ENCODE measurements around the gene ZBTB21. TPM values are rescaled to one million over a fixed set of nuclear protein-coding genes. Genes with fewer than 3 reads are reported as not detected.

ZBTB21 gene
- total and polyA plus RNA-seq, 9 of the 15 experiments (the other 6 are each of a cell fraction or from before 2014, with no cell fraction given): 2.2 to 15.2 (median 8.7) TPM

DNA sequence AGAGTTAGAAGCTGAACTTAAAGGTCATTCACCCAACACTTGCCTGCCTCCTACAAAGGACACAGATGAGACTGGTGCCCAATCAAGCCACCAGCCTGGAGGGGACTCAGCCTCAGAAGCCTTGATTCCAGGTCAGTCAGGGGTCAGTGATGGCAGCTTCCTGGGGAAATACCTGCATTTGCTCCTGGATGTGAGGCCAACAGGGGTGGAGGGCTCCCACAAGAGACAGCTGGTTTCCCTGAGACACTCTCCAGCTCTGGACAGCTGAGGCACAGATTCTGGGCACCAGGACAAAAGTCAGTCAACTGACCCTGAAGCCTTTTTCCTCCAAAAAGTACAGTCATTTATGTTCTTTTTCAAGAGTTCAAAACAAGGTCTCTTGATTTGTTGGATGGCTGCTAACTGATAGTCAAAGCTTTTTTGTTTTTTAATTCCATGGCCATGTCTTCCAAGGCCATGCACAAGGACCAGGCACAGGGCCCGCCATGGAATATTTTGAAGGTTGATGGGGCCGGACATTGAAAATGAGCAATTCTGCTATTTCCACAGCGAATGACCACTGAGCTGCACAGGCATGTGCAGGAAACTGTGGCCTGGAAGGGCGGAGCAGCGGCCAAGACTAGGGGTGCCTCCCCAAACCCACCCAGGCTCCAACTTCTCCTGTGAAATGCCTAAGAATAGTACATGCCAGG lies 58.1 kb downstream of the ZBTB21 start:
- peak; percentile 32 for FAIRE-seq

More for the DNA sequence above, 58.1 kb downstream of the ZBTB21 start:
- Histone ChIP-seq H3K9ac (ENCODE audit: insufficient read depth in 1 of 2, low read depth in 2 of 2, low read length in 2 of 2) (peak overlapping the region in 1 of 2 experiments; percentile 90; a peak in 2 of 4 replicates), H3K36me3 (ENCODE audit: control insufficient read depth, insufficient read depth, low read length) (peaks cover 7% of the 10 kb centered on the region; the same call in 2 of the 3 replicates), H2AFZ (ENCODE audit: low read depth, low read length) (no peak overlapping the region), H3K9me3 (replicated peaks; ENCODE audit: control insufficient read depth, insufficient read depth, low read depth, low read length) (no peaks in the 10 kb centered on the region), H3K4me3 (no peak overlapping the region; the same call in 1 of the 2 replicates), H3K27ac (ENCODE audit: extremely low read depth, low read depth, low read length) (no peak overlapping the region), H3K9me1 (ENCODE audit: control insufficient read depth, insufficient read depth, low read length) (no peaks in the 10 kb centered on the region), H3K27me3 (ENCODE audit: control insufficient read depth in 2 of 2, insufficient read depth in 2 of 2, low read length in 2 of 2) (0 out of 5 replicates have a peak, but pooled peaks cover 0 to 4% of the 10 kb centered on the region in 2 experiments), H3K79me2 (ENCODE audit: control insufficient read depth, insufficient read depth, low read length) (peaks cover 34% of the 10 kb centered on the region), H3K4me1 (replicated peaks in 1 of 2; ENCODE audit: control insufficient read depth in 2 of 2, insufficient read depth in 2 of 2, low read length in 2 of 2) (peaks cover 30 to 63% of the 10 kb centered on the region in 2 experiments), H4K20me1 (replicated peaks; ENCODE audit: control insufficient read depth, insufficient read depth, low read length) (peaks cover 17% of the 10 kb centered on the region; the same call in 1 of the 2 replicates), H3K4me2 (ENCODE audit: insufficient read depth, low read length) (peak overlapping the region; percentile 70)
- ATAC-seq (no peak), DNase-seq (ENCODE audit: extremely low read depth in 1 of 4, low spot score in 3 of 4) (no peak)
- POLR2A ChIA-PET: interaction anchor here (1.3 to 1.7 kb wide), 4 partner anchors 9 to 53 kb away, joined by 3 to 4 read pairs (median 4); no protein-coding TSS in a partner anchor
- CTCF ChIA-PET (ENCODE audit: low intra/inter-chr PET ratio): no interaction called here
- in situ Hi-C loops (cut with MboI): no loop called here
- BruUV-seq (replicated peaks): no TSS peak
- WGBS (ENCODE audit: insufficient coverage, low coverage, missing lambda C conversion rate): 91% methylated on average over 5 of the region's 5 CpGs
- TF ChIP-seq MCM2 (IDR thresholded peaks at IDR 0.05; ENCODE audit: low read depth): no peak
- TF ChIP-seq ZNF561 (CRISPR knock-in tag; conservative IDR thresholded peaks at IDR 0.05): no peak
- no peak for TF ChIP-seq PURB (CRISPR knock-in tag; IDR thresholded peaks at IDR 0.05; ENCODE audit: low read depth)
- no peak for TF ChIP-seq SAFB2 (IDR thresholded peaks at IDR 0.05; ENCODE audit: borderline replicate concordance, low read depth, low read length, severe bottlenecking)
- TF ChIP-seq, protein P1, sequence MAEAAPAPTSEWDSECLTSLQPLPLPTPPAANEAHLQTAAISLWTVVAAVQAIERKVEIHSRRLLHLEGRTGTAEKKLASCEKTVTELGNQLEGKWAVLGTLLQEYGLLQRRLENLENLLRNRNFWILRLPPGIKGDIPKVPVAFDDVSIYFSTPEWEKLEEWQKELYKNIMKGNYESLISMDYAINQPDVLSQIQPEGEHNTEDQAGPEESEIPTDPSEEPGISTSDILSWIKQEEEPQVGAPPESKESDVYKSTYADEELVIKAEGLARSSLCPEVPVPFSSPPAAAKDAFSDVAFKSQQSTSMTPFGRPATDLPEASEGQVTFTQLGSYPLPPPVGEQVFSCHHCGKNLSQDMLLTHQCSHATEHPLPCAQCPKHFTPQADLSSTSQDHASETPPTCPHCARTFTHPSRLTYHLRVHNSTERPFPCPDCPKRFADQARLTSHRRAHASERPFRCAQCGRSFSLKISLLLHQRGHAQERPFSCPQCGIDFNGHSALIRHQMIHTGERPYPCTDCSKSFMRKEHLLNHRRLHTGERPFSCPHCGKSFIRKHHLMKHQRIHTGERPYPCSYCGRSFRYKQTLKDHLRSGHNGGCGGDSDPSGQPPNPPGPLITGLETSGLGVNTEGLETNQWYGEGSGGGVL (CRISPR knock-in tag; IDR thresholded peaks at IDR 0.05): no peak
- TF ChIP-seq ZNF134 (CRISPR knock-in tag; conservative IDR thresholded peaks at IDR 0.05): no peak
- TF ChIP-seq ZNF184 (CRISPR knock-in tag; IDR thresholded peaks at IDR 0.05): no peak
- TF ChIP-seq ZNF146 (CRISPR knock-in tag; IDR thresholded peaks at IDR 0.05; ENCODE audit: unreplicated experiment): no peak
- no peak for TF ChIP-seq BHLHE40 (IDR thresholded peaks at IDR 0.05; ENCODE audit: low read length)
- no peak for TF ChIP-seq HMG20A (CRISPR knock-in tag; conservative IDR thresholded peaks at IDR 0.05)
- TF ChIP-seq KLF13 (tag; IDR thresholded peaks at IDR 0.05; ENCODE audit: borderline replicate concordance, low read depth): no peak
- TF ChIP-seq, protein P2, sequence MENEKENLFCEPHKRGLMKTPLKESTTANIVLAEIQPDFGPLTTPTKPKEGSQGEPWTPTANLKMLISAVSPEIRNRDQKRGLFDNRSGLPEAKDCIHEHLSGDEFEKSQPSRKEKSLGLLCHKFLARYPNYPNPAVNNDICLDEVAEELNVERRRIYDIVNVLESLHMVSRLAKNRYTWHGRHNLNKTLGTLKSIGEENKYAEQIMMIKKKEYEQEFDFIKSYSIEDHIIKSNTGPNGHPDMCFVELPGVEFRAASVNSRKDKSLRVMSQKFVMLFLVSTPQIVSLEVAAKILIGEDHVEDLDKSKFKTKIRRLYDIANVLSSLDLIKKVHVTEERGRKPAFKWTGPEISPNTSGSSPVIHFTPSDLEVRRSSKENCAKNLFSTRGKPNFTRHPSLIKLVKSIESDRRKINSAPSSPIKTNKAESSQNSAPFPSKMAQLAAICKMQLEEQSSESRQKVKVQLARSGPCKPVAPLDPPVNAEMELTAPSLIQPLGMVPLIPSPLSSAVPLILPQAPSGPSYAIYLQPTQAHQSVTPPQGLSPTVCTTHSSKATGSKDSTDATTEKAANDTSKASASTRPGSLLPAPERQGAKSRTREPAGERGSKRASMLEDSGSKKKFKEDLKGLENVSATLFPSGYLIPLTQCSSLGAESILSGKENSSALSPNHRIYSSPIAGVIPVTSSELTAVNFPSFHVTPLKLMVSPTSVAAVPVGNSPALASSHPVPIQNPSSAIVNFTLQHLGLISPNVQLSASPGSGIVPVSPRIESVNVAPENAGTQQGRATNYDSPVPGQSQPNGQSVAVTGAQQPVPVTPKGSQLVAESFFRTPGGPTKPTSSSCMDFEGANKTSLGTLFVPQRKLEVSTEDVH (IDR thresholded peaks at IDR 0.05; ENCODE audit: low read depth, partially characterized antibody): no peak
- TF ChIP-seq ZNF175 (CRISPR knock-in tag; IDR thresholded peaks at IDR 0.05; ENCODE audit: low read depth): no peak
- TF ChIP-seq ERF (CRISPR knock-in tag; IDR thresholded peaks at IDR 0.05): no peak
- TF ChIP-seq ELF4 (CRISPR knock-in tag; IDR thresholded peaks at IDR 0.05): no peak
- intact Hi-C loops (cut with micrococcal nuclease): no loop called here

All from K562 (cell line).